HG03103 (cell line): Measurements from ENCODE around the gene PPP4R1.
"Not testable (repeated sequence)": the region's sequence is repeated elsewhere in the genome, so short reads cannot be mapped to it uniquely, and the experiment has no call there.

Experiments
- ATAC-seq: cut with Tn5 transposase; IDR thresholded peaks from one replicate; pipeline ENCODE4 v1.9.1; 2021; ENCODE audit warnings: low read depth; ENCODE audit not compliant: unreplicated experiment

The PPP4R1 gene

DNA sequence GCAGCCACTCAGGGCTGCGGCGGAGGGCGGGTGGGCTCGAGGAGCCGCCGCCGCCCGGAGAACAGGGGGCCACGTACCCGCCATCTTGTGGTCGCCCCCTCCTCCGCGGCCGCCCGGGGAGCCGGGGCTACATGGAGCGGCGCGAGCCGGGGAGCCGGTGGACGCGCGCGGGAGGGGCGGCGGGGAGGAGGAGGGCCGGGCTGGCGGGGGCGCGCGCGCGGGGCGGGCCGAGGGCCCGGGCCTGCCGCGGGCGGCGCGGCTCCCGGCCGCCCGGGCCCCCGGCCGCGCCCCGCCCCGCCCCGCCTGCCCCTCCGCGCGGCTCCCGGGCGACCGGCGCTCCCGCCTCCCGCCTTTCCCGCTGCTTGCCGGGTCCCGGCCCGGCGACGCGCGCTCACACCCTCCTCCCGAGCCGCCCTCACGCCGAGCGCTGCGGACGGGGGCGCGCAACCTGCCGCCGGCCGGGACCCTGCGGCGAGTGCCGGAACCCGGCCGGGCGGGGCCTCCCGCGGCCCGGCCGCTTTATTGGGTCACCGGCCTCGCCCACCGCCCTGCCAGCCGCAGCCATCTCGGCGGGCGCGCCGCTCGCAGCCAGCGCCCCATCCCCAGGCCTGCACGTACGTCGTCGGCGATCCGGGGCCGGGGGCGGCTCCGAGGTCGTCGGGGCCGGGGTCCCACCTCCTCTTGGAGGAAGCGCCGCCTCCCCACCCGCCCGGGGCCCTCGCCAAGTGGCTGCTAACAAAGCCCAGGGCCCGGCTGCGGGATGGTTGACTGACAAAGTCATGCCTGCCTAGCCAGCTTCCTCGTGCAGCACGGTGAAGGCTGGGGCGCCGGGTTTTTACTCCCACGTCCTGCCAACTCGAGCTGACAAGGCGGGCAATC, at the start of gene PPP4R1:
TSS of gene PPP4R1 (minus strand) at position 159 of the 879 bp plus-strand sequence. CDS start at position 84, 75 bp downstream.
- ATAC-seq = peak; percentile 55

DNA sequence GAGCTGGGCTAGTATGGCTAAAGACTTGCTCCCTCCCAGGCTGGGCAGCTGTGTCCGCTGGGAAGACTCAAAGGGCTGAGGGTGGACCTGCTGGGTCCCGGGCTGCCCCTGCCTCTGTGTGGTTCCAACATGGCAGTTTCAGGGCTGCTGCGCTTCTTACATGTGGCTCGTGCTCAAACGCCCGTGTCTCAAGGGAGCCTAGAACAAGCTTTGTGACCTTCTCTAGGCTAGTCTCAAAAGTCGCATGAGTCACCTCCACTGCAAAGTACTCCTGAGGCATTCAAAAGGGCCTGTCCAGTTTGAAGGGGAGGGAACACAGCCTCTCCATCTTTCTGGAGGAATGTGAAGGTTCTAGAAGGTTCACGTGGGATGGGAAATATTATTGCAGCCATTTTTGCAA, 49.0 kb upstream of the PPP4R1 start:
- no peak for ATAC-seq

DNA sequence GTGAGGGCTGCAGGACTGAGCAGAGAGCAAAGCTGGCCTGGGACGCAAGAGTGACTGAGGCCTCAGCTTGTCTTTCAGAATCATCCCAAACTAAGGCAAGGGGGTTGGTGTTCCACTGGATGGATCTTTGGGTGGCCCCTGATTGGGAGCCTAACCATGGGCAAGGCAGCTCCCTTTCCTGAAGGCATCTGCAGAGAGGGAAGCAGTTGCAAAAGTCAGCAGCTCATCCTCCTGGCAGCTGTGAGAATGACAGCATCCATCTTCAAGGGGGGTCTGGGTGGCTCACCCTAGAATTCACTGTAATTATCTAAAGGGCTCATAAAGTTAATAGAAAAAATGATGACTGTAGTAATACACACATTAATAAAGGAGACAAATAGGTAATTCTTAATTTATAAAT, 47.2 kb upstream of the PPP4R1 start:
- no peak for ATAC-seq

DNA sequence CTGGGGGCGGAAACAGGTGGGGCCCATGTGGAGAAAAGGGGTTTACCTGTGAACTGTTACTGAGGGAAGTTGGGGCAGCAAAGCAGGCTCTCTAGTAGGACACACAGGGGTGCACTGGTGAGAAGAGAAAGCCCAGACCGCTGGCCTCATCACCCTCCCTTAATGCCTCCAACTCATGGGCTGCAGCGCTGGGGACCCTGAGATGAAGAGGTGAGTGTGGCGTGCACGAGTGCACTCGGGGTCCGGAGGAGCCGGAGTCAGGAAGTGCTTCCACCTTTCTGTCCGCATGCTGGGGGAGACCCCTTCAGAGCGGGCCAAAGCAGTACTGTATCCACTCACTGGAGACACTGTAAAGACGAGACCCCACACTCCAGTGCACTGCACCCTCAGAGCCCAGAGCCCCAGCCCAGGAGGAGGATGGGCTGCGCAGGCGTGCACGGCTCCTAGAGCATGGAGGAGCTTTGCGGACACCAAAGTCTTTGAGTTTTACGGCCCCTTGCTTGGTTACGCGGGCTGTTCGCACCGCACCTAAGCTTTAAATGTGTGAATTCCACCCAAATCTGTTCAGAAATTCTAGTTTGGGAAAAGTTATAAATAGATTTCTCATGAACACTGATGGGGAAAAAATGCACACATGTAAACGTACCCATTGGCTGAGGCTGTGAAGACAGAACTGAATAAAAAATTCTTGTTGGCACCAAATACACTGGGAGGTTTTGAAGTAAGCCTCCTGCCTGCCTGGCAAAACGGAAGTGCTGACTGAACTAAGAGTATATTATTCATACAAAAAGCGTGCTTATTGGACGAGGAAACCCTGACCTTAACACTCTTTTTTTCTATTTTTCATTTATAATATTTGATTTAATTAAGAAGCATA, 45.4 kb upstream of the PPP4R1 start:
- no peak for ATAC-seq

GRCh38 chr18:9658087-9658641, 43.8 kb upstream of the PPP4R1 start:
- no peak for ATAC-seq

GRCh38 chr18:9655232-9655767, 40.9 kb upstream of the PPP4R1 start:
- ATAC-seq = no peak

DNA sequence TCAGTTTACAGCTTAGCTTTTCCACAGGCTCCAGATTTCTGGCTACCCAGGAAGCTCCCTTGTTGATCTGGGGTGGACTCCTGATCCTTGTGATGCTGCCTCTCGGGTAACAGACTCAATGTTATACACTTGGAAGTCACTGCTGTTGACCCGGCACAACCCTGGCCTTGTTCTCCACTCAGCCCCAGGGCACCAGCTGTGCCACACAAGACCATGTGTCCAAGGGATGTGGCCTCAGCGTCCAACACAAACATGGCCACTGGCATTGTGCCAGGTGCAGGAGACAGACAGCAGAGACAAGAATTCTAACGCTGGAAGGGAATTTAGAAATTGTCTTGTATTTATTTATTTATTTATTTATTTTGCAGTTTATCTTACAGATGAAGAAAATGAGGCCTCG, 39.0 kb upstream of the PPP4R1 start:
- ATAC-seq = no peak

- no peak for ATAC-seq
Measured at GRCh38 chr18:9649164-9649540, 34.8 kb upstream of the PPP4R1 start.

DNA sequence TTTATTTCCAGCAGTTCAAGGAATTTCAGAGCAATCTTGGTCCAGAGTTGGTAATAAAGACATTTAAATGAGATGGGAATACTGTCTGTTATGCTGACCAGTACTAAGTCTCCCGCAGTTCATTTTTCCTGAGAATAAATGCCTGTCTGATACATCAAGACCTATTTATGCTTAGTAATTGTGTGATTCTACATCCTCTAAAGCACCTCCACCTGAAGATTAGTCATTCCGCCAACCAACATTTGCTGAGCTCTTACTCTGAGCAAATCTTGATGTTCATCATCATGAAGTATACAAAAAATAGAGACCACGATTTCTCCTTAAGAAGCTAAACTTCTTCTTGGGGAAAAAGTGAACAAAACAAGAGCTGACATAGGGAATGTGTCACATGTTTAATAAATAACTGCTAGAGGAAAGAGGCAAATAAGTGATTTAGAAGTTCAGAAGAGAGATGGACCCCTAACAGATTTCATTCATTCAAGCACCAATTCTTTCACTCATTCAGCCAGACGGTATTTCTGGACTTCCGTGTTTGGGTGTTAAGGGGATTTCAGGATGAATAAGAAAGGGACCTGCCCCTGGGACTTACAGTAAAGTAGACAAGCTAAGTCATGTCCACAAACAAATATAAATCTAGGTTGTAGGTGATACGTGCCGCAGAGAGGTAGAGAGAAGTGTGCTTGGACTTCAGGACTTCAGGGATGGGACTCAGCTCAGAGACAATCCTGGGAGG, 34.2 kb upstream of the PPP4R1 start:
- ATAC-seq = no peak

DNA sequence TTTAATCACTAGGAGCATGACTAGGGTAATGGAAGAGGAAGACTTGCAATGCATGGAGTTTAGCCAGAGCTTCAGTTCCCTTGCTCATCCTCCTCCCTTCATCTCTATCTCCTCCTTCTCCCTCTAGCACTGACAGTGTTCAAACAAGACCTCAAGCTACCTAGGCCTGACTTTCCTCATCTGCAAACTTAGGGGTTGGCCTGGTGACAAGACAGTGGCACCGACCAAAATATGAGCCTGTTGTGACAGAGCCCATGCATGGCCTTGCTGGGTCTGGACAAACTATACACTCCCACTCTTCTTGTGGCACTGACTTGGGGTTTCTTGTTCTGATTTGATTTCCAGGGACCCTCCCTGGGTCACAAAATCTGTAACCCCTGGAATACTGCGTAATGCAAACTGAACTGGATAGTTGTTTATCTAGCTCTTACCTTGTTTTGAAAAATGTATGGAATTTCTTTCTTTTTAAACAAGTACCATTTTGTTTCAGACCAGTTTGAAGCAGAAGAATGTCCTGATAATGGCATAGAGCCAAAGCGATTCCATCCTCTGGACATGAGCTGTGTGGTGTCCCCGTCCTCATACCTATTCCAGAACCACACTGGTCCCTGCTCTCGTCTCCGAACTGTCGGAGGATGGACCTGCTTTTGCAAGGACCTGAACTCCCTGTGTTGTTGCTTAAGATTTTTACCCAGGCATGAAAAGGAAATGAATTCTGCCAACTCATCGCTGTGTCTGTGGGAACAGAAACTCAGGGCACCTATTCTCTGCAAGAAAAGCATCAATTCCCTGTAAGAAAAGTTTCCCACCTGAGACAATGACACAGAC, 33.4 kb upstream of the PPP4R1 start:
- no peak for ATAC-seq

DNA sequence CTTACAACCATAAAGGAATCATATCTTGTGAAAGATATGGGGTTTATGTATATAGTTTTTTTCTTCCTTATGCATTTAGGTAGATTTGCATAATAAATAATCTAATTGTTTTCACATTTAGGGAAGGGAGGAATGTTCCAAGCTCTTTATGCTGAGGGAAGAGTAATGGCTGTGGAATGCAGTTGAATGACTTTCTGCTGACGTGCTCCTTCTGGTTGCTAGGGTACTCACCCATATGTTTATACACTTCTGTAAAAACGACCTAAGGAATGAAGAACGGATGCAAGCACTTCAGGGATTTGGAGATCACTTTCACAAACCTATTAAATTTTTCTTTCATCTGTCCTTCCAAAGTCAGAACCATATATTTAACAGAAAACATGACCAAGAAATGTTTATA, 29.2 kb upstream of the PPP4R1 start:
- no peak for ATAC-seq

DNA sequence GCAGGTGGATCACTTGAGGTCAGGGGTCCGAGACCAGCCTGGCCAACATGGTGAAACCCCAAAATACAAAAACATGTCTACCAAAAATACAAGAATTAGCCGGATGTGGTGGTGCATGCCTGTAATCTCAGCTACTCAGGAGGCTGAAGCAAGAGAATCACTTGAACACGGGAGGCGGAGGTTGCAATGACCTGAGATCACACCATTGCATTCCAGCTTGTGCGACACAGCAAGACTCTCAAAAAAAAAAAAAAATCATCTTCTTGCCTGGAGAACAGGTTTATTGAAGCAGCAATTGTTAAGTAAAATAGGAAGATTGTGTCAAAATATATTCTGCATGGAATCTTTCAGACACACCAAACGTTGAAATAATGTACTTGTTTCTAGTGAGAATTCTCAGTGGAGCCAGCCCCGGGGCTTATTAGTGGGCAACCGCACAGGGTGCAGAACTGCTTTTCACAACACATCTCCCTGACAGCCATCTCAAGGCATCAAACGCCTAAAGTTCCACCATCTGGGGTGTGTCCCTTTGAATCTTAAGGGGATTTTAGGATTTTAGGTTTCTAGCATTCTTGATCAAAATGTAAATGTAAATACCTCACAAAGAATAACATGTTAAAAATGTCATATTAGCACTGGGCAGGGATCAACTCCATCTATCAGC, 28.6 kb upstream of the PPP4R1 start:
- ATAC-seq = no peak

DNA sequence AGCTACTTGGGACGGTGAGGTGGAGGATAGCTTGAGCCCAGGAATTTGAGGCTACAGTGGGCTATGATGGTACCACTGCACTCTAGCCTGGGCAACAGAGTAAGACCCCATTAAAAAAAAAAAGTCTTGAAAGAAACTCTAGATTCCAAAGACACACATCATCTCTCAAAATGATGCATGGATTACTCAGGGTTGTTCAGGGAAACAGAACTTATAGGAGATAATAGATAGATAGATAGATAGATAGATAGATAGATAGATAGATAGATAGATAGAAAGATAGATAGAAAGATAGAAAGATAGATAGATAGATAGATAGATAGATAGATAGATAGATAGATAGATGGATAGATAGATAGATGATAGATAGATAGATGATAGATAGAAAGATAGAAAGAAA, 26.7 kb upstream of the PPP4R1 start:
- not testable (repeated sequence) for ATAC-seq

DNA sequence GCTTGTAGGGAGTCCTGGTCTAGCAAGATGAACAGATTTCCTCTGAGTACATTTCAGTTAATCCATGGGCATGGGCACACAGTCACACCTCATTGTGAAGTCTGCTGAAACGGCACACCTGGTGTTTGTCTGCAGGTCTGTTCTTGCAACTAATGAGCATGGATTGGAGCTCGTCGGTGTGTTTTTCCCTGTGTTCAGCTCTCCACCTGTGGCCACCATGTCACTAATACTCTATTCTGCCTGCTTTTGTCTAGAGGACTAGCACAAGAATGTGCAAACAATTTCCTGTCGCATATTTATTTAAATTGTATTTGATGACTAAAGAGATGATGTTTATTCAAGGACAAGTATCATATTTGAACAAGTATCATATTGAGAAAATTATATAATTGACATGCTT, 24.5 kb upstream of the PPP4R1 start:
- ATAC-seq = no peak

GRCh38 chr18:9637036-9637767, 22.8 kb upstream of the PPP4R1 start:
- no peak for ATAC-seq

GRCh38 chr18:9634856-9635255, 20.5 kb upstream of the PPP4R1 start:
- no peak for ATAC-seq

DNA sequence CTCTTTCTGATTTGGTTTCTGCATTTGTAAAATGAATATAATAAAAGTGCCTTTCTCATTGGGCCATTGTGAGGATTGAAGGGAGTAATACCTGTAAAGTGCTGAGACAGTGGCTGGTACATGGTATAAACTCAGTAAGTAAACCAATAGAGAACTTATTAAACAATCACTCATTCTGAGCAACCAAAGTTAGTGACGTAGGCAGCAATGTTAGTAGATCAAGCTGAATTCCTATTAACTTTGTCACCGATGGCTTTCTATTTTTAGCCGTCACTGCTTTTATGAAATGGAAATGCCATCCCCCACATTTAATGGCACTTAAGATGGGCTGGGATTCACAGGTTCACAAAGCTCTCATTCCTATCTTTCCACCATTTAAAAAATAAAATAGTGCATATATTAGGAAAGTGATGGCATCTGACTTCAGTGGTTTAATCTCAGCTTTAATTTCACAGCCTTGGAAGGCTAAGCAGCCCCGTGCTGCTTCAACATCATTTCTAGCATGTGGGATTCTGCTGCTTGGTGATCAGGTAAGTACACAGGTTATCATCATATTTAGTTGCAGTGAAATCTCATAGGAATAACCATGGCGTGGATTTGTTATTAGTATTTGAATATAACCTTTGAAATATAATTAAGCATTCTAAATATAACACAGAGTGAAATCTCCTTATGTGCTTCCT, 17.6 kb upstream of the PPP4R1 start:
- no peak for ATAC-seq

GRCh38 chr18:9630444-9630843, 16.1 kb upstream of the PPP4R1 start:
- no peak for ATAC-seq
